GM23338 (cell line): ENCODE measurements around the gene DGCR6L. TPM values are rescaled to one million over a fixed set of nuclear protein-coding genes. Genes with fewer than 3 reads are reported as not detected.
"Not testable (repeated sequence)": the region's sequence is repeated elsewhere in the genome, so short reads cannot be mapped to it uniquely, and the experiment has no call there.

Experiments
- ATAC-seq: fragments of 200-7000 bp; cut with Tn5 transposase; 3 replicates; pipeline ENCODE4 v1.9.1; 2020
- DNase-seq: peaks from one replicate; pipeline ENCODE4 v3.0.0-alpha.2; 2015; ENCODE audit warnings: low spot score
- H2AFZ ChIP-seq: fragments of 200-600 bp; sonication (generic); 2 replicates; pipeline ENCODE4 v1.8.0; 2016; ENCODE audit warnings: antibody characterized with exemption, mild to moderate bottlenecking, moderate library complexity
- H3F3A ChIP-seq: fragments of 200-600 bp; sonication (generic); replicated peaks from 2 replicates; pipeline ENCODE4 v1.8.0; 2017; ENCODE audit warnings: antibody characterized with exemption, mixed run types, low read depth
- H3K27ac ChIP-seq: fragments of 200-600 bp; sonication (generic); 2 replicates; pipeline ENCODE4 v1.6.1; 2016; ENCODE audit warnings: low read depth
- H3K27me3 ChIP-seq: fragments of 200-600 bp; sonication (generic); 2 replicates; pipeline ENCODE4 v1.8.0; 2016; ENCODE audit warnings: mild to moderate bottlenecking, mixed run types, moderate library complexity; ENCODE audit not compliant: insufficient read depth
- H3K36me3 ChIP-seq: fragments of 200-600 bp; sonication (generic); 2 replicates; pipeline ENCODE4 v1.8.0; 2016; ENCODE audit warnings: mild to moderate bottlenecking; ENCODE audit not compliant: insufficient read depth
- H3K4me1 ChIP-seq: fragments of 200-600 bp; sonication (generic); 2 replicates; pipeline ENCODE4 v1.8.0; 2016; ENCODE audit warnings: mild to moderate bottlenecking, moderate library complexity; ENCODE audit not compliant: insufficient read depth
- H3K4me2 ChIP-seq: fragments of 200-600 bp; sonication (generic); 2 replicates; pipeline ENCODE4 v1.7.1; 2017; ENCODE audit warnings: mixed run types
- H3K4me3 ChIP-seq: fragments of 200-600 bp; sonication (generic); 2 replicates; pipeline ENCODE4 v1.6.1; 2016; ENCODE audit warnings: mixed run types
- H3K79me2 ChIP-seq: fragments of 200-600 bp; sonication (generic); replicated peaks from 2 replicates; pipeline ENCODE4 v1.8.0; 2017; ENCODE audit warnings: mild to moderate bottlenecking; ENCODE audit not compliant: insufficient read depth
- H3K9me2 ChIP-seq: fragments of 200-600 bp; sonication (generic); 2 replicates; pipeline ENCODE4 v1.8.0; 2017; ENCODE audit not compliant: insufficient read depth
- H4K20me1 ChIP-seq: fragments of 200-600 bp; sonication (generic); replicated peaks from 2 replicates; pipeline ENCODE4 v1.8.0; 2017; ENCODE audit warnings: mild to moderate bottlenecking; ENCODE audit not compliant: insufficient read depth
- H3K27ac Mint-ChIP-seq: 2 replicates; pipeline ENCODE4 v1.8.0; 2020; ENCODE audit warnings: inconsistent platforms, mild to moderate bottlenecking, moderate library complexity, mixed read lengths
- H3K27me3 Mint-ChIP-seq: 3 replicates; pipeline ENCODE4 v1.8.0; 2022; ENCODE audit warnings: low read depth, mild to moderate bottlenecking, moderate library complexity, mixed read lengths, inconsistent platforms; ENCODE audit not compliant: insufficient read depth, poor library complexity
- H3K36me3 Mint-ChIP-seq: 3 replicates; pipeline ENCODE4 v1.8.0; 2021; ENCODE audit warnings: low read depth, mild to moderate bottlenecking, inconsistent platforms, moderate library complexity, mixed read lengths
- H3K4me1 Mint-ChIP-seq: 3 replicates; pipeline ENCODE4 v1.8.0; 2020; ENCODE audit warnings: mild to moderate bottlenecking, inconsistent platforms, mixed read lengths
- H3K4me3 Mint-ChIP-seq: 3 replicates; pipeline ENCODE4 v1.8.0; 2021; ENCODE audit warnings: moderate library complexity, mild to moderate bottlenecking, inconsistent platforms, mixed read lengths
- H3K9me3 Mint-ChIP-seq: 3 replicates; pipeline ENCODE4 v1.8.0; 2020; ENCODE audit warnings: moderate library complexity, mild to moderate bottlenecking, inconsistent platforms, mixed read lengths
- CTCF ChIP-seq, 2 experiments: fragments of 200-600 bp in 1 of 2; sonication (generic) in 1 of 2; conservative IDR thresholded peaks; 2 replicates each; pipeline versions ENCODE4 v1.5.1 to v1.6.1; 2016 to 2017; ENCODE audit warnings: antibody characterized with exemption in 2 of 2, low read depth in 2 of 2, mild to moderate bottlenecking in 2 of 2, moderate library complexity in 1 of 2
- JUNB ChIP-seq: IDR thresholded peaks from one replicate; pipeline ENCODE4 v1.6.1; 2016; ENCODE audit warnings: antibody characterized with exemption; ENCODE audit not compliant: unreplicated experiment
- POLR2AphosphoS5 ChIP-seq: IDR thresholded peaks from 2 replicates; pipeline ENCODE4 v1.6.1; 2016; ENCODE audit warnings: antibody characterized with exemption, low read depth
- STAT1 ChIP-seq: IDR thresholded peaks from one replicate; pipeline ENCODE4 v1.6.1; 2016; ENCODE audit warnings: antibody characterized with exemption; ENCODE audit not compliant: unreplicated experiment
- ZNF462 ChIP-seq: fragments of 250-450 bp; sonication (Bioruptor Pico); IDR thresholded peaks from 2 replicates; pipeline ENCODE4 v1.5.0; 2020; ENCODE audit warnings: mild to moderate bottlenecking, moderate library complexity
- polyA plus RNA-seq: library from polyadenylated mRNA; unstranded; fragments of >200 nt; fragmentation: Nextera tagmentation; extraction: Ambion mirVana; gene quantifications from 2 replicates; pipeline ENCODE4 v1.2.1, GENCODE V29; 2016
- total RNA-seq: library from RNA; depleted of rRNA; stranded (reverse); fragments of >200 nt; shearing (Covaris generic); gene quantifications from 2 replicates; pipeline ENCODE4 v1.2.3, GENCODE V29; 2014

The DGCR6L gene
- total and polyA plus RNA-seq, 2 experiments from 2014 or later: 66.3 to 85.9 TPM

GRCh38 chr22:20305894-20306645 lies 13.8 kb downstream of the DGCR6L start:
- H3K4me1 Mint-ChIP-seq: 0 out of 3 replicates have a peak, but pooled peaks cover 3% of the 10 kb centered on the region
- Histone ChIP-seq H3K79me2 (no peaks in the 10 kb centered on the region), H4K20me1 (no peaks in the 10 kb centered on the region), H3K27ac (no peak overlapping the region), H3K4me3 (no peak overlapping the region), H3K36me3 (no peaks in the 10 kb centered on the region), H3K4me1 (no peaks in the 10 kb centered on the region), H3K27me3 (peaks cover 9% of the 10 kb centered on the region), H2AFZ (no peak overlapping the region), H3K9me2 (no peaks in the 10 kb centered on the region), H3K4me2 (no peak overlapping the region), H3F3A (no peaks in the 10 kb centered on the region)
- no peak for DNase-seq
- H3K27me3 Mint-ChIP-seq: peaks cover 8% of the 10 kb centered on the region
- ATAC-seq: no peak
- no peak overlapping the region for H3K27ac Mint-ChIP-seq
- TF ChIP-seq POLR2AphosphoS5 (no peak), CTCF (conservative IDR thresholded peaks at IDR 0.05; ENCODE audit: low read depth in 2 of 2) (no peak), JUNB (no peak), STAT1 (no peak), ZNF462 (CRISPR knock-in tag) (no peak)
- H3K9me3 Mint-ChIP-seq: no peaks in the 10 kb centered on the region
- H3K4me3 Mint-ChIP-seq: no peak overlapping the region
- H3K36me3 Mint-ChIP-seq: no peaks in the 10 kb centered on the region

GRCh38 chr22:20305230-20305893 lies 14.5 kb downstream of the DGCR6L start:
- not testable (repeated sequence) for H3K4me1 ChIP-seq, H2AFZ ChIP-seq, H3K36me3 ChIP-seq, H3F3A ChIP-seq, H3K4me3 Mint-ChIP-seq, H3K4me3 ChIP-seq, H3K4me1 Mint-ChIP-seq, H3K27ac Mint-ChIP-seq, H3K9me3 Mint-ChIP-seq, H3K4me2 ChIP-seq, ATAC-seq, H4K20me1 ChIP-seq, H3K27ac ChIP-seq, H3K79me2 ChIP-seq, H3K9me2 ChIP-seq, DNase-seq, H3K36me3 Mint-ChIP-seq
- H3K27me3 Mint-ChIP-seq: peaks cover 16% of the 10 kb centered on the region
- H3K27me3 ChIP-seq: peaks cover 16% of the 10 kb centered on the region
